Natural killer cell (primary cell): Measurements from ENCODE around the gene NCBP2. TPM values are rescaled to one million over a fixed set of nuclear protein-coding genes. Genes with fewer than 3 reads are reported as not detected.

Experiments
- ATAC-seq, 3 donors: fragments of 150-1000 bp in 2 of 3; fragments of 200-7000 bp in 1 of 3; cut with Tn5 transposase; 1 replicate in 1 of 3; 2 replicates in 2 of 3; pipeline ENCODE4 v1.10.0; 2021; ENCODE audit warnings: mild to moderate bottlenecking in 2 of 3, moderate library complexity in 2 of 3
- DNase-seq, 2 donors: peaks; one replicate each; pipeline versions ENCODE4 v3.0.0 to v3.0.0-alpha.2; 2013 to 2021; ENCODE audit warnings: mixed read lengths in 1 of 2
- H3K27ac ChIP-seq: one replicate; pipeline ENCODE4 v1.5.1; 2013; ENCODE audit warnings: mild to moderate bottlenecking, low read length
- H3K27me3 ChIP-seq: one replicate; pipeline ENCODE4 v1.6.1; 2013; ENCODE audit warnings: low read length; ENCODE audit not compliant: control insufficient read depth, insufficient read depth
- H3K36me3 ChIP-seq: one replicate; pipeline ENCODE4 v1.6.1; 2013; ENCODE audit warnings: low read length; ENCODE audit not compliant: control insufficient read depth, insufficient read depth
- H3K4me1 ChIP-seq: one replicate; pipeline ENCODE4 v1.6.1; 2013; ENCODE audit warnings: low read length; ENCODE audit not compliant: control insufficient read depth, insufficient read depth
- H3K4me3 ChIP-seq: one replicate; pipeline ENCODE4 v1.5.1; 2013; ENCODE audit warnings: low read length
- H3K9me3 ChIP-seq: one replicate; pipeline ENCODE4 v1.6.1; 2013; ENCODE audit warnings: low read length; ENCODE audit not compliant: control insufficient read depth, insufficient read depth
- H3K27ac Mint-ChIP-seq, 2 donors: one replicate each; pipeline ENCODE4 v1.8.0; 2022; ENCODE audit warnings: mild to moderate bottlenecking in 2 of 2, mixed read lengths in 2 of 2, moderate library complexity in 1 of 2
- H3K27me3 Mint-ChIP-seq, 2 donors: one replicate each; pipeline ENCODE4 v1.8.0; 2022; ENCODE audit warnings: low read depth in 2 of 2, mixed read lengths in 2 of 2
- H3K36me3 Mint-ChIP-seq: one replicate; pipeline ENCODE4 v1.8.0; 2022; ENCODE audit warnings: mixed read lengths
- H3K4me1 Mint-ChIP-seq, 2 donors: one replicate each; pipeline ENCODE4 v1.8.0; 2022; ENCODE audit warnings: mixed read lengths in 2 of 2
- H3K4me3 Mint-ChIP-seq: one replicate; pipeline ENCODE4 v1.8.0; 2022; ENCODE audit warnings: mild to moderate bottlenecking, moderate library complexity, mixed read lengths
- H3K9me3 Mint-ChIP-seq, 2 donors: one replicate each; pipeline ENCODE4 v1.8.0; 2022; ENCODE audit warnings: mixed read lengths in 2 of 2
- CTCF ChIP-seq: fragments of 200-600 bp; IDR thresholded peaks from one replicate; pipeline ENCODE4 v1.8.0; 2022; ENCODE audit warnings: antibody characterized with exemption
- WGBS: methylation state at CpG from one replicate; pipeline ENCODE4 v1.1.7; 2013; ENCODE audit warnings: missing lambda C conversion rate; ENCODE audit not compliant: insufficient coverage; 5-methylcytosine and 5-hydroxymethylcytosine counted together
- intact Hi-C: fragments of 100-400 bp; cut with micrococcal nuclease; formaldehyde crosslinking; loops from one replicate; pipeline ENCODE4 v1.14.2; 2022
- total RNA-seq, 4 donors: library from RNA; stranded (reverse); fragments of 120-200 nt in 1 of 4; gene quantifications; one replicate each; pipeline versions ENCODE4 v1.2.3 to v1.2.4, GENCODE V29; 2013 to 2022

The NCBP2 gene
- total RNA-seq, 3 donors from 2014 or later (not counting 1 experiment from before 2014, with no cell fraction given): 32.3 to 44.1 (median 37.5) TPM

- Mint-ChIP-seq H3K9me3 (no peaks in the 10 kb centered on the region), H3K27me3 (no peaks in the 10 kb centered on the region), H3K4me1 (no peaks in the 10 kb centered on the region), H3K36me3 (no peaks in the 10 kb centered on the region), H3K4me3 (no peak overlapping the region), H3K27ac (no peak overlapping the region)
- H3K27me3 ChIP-seq: no peaks in the 10 kb centered on the region
- WGBS: 96% methylated on average over 3 of the region's 3 CpGs
- H3K9me3 ChIP-seq: peaks cover 4% of the 10 kb centered on the region
- ATAC-seq: no peak
- H3K36me3 ChIP-seq: peaks cover 12% of the 10 kb centered on the region
- H3K4me3 ChIP-seq: no peak overlapping the region
- H3K4me1 ChIP-seq: no peaks in the 10 kb centered on the region
- TF ChIP-seq CTCF: no peak
- intact Hi-C loops: no loop called here
- no peak overlapping the region for H3K27ac ChIP-seq
- DNase-seq: no peak
These were observed 25.3 kb downstream of the NCBP2 start for GRCh38 chr3:196916995-196917394.

GRCh38 chr3:196916221-196916620 lies 26.1 kb downstream of the NCBP2 start:
- no peaks in the 10 kb centered on the region for H3K4me1 Mint-ChIP-seq
- Histone ChIP-seq H3K27ac (no peak overlapping the region), H3K4me3 (no peak overlapping the region), H3K36me3 (peaks cover 12% of the 10 kb centered on the region), H3K4me1 (no peaks in the 10 kb centered on the region), H3K9me3 (peaks cover 4% of the 10 kb centered on the region), H3K27me3 (no peaks in the 10 kb centered on the region)
- no peaks in the 10 kb centered on the region for H3K27me3 Mint-ChIP-seq
- no peak overlapping the region for H3K4me3 Mint-ChIP-seq
- no peak for TF ChIP-seq CTCF
- WGBS: 100% methylated on average over 1 of the region's 1 CpG
- no peak overlapping the region for H3K27ac Mint-ChIP-seq
- no peaks in the 10 kb centered on the region for H3K36me3 Mint-ChIP-seq
- no peaks in the 10 kb centered on the region for H3K9me3 Mint-ChIP-seq
- intact Hi-C loops: no loop called here
- DNase-seq: no peak
- no peak for ATAC-seq

GRCh38 chr3:196915375-196915774 lies 27.0 kb downstream of the NCBP2 start:
- Histone ChIP-seq H3K4me3 (no peak overlapping the region), H3K27ac (no peak overlapping the region), H3K4me1 (no peaks in the 10 kb centered on the region), H3K27me3 (no peaks in the 10 kb centered on the region), H3K36me3 (peaks cover 12% of the 10 kb centered on the region), H3K9me3 (peaks cover 4% of the 10 kb centered on the region)
- H3K4me3 Mint-ChIP-seq: no peak overlapping the region
- no peaks in the 10 kb centered on the region for H3K27me3 Mint-ChIP-seq
- TF ChIP-seq CTCF: no peak
- intact Hi-C loops: no loop called here
- DNase-seq (no peak), ATAC-seq (no peak)
- no peaks in the 10 kb centered on the region for H3K4me1 Mint-ChIP-seq
- 95% methylated on average over 2 of the region's 3 CpGs for WGBS
- H3K9me3 Mint-ChIP-seq: no peaks in the 10 kb centered on the region
- no peaks in the 10 kb centered on the region for H3K36me3 Mint-ChIP-seq
- no peak overlapping the region for H3K27ac Mint-ChIP-seq

GRCh38 chr3:196914866-196915265 lies 27.5 kb downstream of the NCBP2 start:
- Histone ChIP-seq H3K9me3 (peaks cover 4% of the 10 kb centered on the region), H3K27ac (no peak overlapping the region), H3K4me1 (no peaks in the 10 kb centered on the region), H3K36me3 (peaks cover 12% of the 10 kb centered on the region), H3K27me3 (no peaks in the 10 kb centered on the region), H3K4me3 (no peak overlapping the region)
- TF ChIP-seq CTCF: no peak
- Mint-ChIP-seq H3K27me3 (no peaks in the 10 kb centered on the region), H3K4me1 (no peaks in the 10 kb centered on the region), H3K36me3 (no peaks in the 10 kb centered on the region), H3K9me3 (no peaks in the 10 kb centered on the region), H3K4me3 (no peak overlapping the region), H3K27ac (no peak overlapping the region)
- DNase-seq: no peak
- ATAC-seq: no peak
- WGBS: 99% methylated on average over 3 of the region's 4 CpGs
- intact Hi-C loops: no loop called here
